Measurements from ENCODE around the gene MAP3K12.

DNA sequence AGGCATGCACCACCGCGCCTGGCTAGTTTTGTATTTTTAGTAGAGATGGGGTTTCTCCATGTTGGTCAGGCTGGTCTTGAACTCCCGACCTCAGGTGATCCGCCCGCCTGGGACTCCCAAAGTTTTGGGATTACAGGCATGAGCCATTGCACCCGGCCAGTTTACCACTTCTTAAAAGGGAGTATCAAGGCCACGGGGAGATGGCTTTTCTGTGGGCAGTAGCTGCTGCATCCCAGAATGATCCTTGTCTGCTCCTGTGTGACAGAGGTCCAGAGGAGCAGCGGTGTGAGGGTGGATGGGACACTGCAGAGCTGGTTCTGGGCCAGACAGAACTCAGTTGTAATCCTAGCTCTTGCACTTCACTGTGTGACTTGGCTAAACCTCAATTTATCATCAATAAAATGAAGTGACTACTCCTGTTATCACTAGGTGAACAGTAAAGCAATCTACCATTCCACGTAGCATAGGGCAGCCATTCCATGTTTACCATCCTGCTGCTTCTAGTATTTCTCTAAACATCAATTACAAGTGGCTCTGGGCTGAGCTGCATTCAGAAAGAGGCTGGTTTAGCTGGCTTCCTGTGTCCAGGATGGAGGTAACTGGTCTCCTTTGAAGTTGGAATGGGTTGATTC is 11.0 kb upstream of the MAP3K12 start:
- TF ChIP-seq, protein P1, sequence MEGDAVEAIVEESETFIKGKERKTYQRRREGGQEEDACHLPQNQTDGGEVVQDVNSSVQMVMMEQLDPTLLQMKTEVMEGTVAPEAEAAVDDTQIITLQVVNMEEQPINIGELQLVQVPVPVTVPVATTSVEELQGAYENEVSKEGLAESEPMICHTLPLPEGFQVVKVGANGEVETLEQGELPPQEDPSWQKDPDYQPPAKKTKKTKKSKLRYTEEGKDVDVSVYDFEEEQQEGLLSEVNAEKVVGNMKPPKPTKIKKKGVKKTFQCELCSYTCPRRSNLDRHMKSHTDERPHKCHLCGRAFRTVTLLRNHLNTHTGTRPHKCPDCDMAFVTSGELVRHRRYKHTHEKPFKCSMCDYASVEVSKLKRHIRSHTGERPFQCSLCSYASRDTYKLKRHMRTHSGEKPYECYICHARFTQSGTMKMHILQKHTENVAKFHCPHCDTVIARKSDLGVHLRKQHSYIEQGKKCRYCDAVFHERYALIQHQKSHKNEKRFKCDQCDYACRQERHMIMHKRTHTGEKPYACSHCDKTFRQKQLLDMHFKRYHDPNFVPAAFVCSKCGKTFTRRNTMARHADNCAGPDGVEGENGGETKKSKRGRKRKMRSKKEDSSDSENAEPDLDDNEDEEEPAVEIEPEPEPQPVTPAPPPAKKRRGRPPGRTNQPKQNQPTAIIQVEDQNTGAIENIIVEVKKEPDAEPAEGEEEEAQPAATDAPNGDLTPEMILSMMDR (IDR thresholded peaks at IDR 0.05), result no peak
- no peak for TF ChIP-seq ZFX (IDR thresholded peaks at IDR 0.05; ENCODE audit: borderline replicate concordance)
